22Rv1 (cell line): ENCODE measurements around the gene HRH3.

Experiments used
- ZFX ChIP-seq: fragments of 450-650 bp; IDR thresholded peaks from 2 replicates; pipeline ENCODE4 v1.6.1; 2017; ENCODE audit warnings: antibody characterized with exemption, borderline replicate concordance
- TF ChIP-seq, protein P1 (sequence below): fragments of 450-650 bp; IDR thresholded peaks from 2 replicates; pipeline ENCODE4 v1.5.1; 2017; ENCODE audit warnings: mild to moderate bottlenecking

DNA sequence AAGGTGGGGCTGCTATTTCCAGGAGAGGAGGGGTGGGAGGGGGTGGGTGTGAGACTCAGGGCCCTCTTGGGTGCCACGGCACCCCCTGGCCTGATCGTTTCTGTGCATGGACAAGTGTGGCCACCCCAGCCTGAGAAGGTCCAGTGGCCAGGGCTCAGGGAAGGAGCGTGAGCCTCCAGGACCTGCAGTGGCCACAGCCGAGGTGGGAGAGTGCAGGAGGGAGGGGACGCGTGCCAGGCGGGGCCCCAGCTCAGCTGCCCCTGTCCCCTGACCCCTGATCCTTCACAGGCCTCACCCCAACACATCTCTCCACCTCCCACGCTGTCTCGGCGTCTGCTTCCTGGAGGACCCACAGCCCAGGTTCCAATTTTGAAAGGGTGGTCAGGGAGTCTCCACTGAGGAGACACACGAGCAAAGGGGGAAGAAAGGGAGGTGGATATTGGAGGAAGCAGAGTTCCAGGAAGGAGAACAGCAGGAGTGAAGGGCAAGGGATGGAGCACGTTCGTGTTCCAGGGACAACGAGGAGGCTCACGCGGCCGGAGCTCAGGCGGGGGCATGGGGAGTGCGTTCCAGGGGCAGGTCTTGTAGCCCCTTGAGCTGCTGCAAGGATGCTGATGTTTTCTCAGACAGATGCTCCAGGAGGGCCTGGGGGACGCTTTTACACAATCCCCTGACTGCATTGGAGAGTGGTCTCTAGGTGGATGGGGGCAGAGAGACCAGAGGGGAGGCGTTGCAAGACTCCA lies 4.2 kb upstream of the HRH3 start:
- TF ChIP-seq, protein P1, sequence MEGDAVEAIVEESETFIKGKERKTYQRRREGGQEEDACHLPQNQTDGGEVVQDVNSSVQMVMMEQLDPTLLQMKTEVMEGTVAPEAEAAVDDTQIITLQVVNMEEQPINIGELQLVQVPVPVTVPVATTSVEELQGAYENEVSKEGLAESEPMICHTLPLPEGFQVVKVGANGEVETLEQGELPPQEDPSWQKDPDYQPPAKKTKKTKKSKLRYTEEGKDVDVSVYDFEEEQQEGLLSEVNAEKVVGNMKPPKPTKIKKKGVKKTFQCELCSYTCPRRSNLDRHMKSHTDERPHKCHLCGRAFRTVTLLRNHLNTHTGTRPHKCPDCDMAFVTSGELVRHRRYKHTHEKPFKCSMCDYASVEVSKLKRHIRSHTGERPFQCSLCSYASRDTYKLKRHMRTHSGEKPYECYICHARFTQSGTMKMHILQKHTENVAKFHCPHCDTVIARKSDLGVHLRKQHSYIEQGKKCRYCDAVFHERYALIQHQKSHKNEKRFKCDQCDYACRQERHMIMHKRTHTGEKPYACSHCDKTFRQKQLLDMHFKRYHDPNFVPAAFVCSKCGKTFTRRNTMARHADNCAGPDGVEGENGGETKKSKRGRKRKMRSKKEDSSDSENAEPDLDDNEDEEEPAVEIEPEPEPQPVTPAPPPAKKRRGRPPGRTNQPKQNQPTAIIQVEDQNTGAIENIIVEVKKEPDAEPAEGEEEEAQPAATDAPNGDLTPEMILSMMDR, result no peak
- TF ChIP-seq ZFX, result no peak
